GM13976 (cell line): Measurements from ENCODE around the gene PPP3CB.

Experiments
- DNase-seq: peaks from one replicate; pipeline ENCODE4 v3.0.0; 2012; ENCODE audit warnings: low spot score
- in situ Hi-C: fragments of 300-500 bp; cut with MboI; formaldehyde crosslinking; loops from one replicate; pipeline ENCODE4 v1.12.0; 2022; ENCODE audit warnings: low sequenced_read_pairs, mixed read lengths, inconsistent platforms; ENCODE audit not compliant: unreplicated experiment
- TF ChIP-seq, protein P1 (sequence below): IDR thresholded peaks from 2 replicates; pipeline ENCODE4 v1.5.1; 2012; ENCODE audit warnings: borderline replicate concordance, mild to moderate bottlenecking; ENCODE audit not compliant: insufficient read depth; ENCODE audit errors: extremely low read depth, missing control alignments, control extremely low read depth

Gene PPP3CB

DNA sequence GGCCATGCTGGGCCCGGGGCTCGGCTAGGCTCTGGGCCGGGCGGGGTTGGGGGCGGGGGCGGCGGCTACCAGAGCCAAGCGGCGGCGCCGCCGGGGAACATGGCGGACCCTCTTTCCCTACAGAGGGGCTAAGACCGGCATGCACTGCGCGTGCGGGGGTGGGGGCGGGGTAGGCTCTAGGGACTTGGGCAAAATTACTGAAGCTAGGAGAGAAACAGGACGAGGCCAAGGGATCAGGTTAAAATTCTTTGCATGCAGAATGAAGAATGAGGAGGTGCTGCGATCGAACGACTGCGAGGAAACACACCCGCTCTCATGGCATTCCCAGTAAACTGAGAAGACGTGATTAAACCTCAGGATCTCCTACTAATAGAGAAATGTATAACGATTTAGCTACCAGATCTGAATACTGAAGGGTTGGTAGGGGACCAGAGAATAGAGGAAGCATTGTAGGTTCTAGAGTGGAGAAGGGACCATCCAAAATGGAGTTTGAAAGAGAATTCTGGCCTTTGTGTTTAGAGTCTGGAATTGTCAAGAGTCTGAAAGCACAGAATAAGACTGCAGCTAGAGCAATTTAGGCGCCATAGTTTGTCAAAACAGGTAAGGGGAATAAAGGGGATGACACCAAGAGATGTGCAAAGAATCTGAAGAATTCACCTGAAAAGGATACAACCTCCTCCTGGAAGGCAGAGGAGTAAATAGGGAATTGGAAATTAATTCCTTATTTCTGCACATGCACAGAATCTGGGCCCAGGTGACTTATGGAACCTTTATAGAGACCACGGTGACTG lies at the start of gene PPP3CB:
Gene PPP3CB (minus strand): TSS at position 141 of the 791 bp plus-strand sequence. CDS start 135 bp downstream, at position 6.
- TF ChIP-seq, protein P1, sequence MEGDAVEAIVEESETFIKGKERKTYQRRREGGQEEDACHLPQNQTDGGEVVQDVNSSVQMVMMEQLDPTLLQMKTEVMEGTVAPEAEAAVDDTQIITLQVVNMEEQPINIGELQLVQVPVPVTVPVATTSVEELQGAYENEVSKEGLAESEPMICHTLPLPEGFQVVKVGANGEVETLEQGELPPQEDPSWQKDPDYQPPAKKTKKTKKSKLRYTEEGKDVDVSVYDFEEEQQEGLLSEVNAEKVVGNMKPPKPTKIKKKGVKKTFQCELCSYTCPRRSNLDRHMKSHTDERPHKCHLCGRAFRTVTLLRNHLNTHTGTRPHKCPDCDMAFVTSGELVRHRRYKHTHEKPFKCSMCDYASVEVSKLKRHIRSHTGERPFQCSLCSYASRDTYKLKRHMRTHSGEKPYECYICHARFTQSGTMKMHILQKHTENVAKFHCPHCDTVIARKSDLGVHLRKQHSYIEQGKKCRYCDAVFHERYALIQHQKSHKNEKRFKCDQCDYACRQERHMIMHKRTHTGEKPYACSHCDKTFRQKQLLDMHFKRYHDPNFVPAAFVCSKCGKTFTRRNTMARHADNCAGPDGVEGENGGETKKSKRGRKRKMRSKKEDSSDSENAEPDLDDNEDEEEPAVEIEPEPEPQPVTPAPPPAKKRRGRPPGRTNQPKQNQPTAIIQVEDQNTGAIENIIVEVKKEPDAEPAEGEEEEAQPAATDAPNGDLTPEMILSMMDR: no peak
- in situ Hi-C loops: no loop called here
- DNase-seq: peak; percentile 90

DNA sequence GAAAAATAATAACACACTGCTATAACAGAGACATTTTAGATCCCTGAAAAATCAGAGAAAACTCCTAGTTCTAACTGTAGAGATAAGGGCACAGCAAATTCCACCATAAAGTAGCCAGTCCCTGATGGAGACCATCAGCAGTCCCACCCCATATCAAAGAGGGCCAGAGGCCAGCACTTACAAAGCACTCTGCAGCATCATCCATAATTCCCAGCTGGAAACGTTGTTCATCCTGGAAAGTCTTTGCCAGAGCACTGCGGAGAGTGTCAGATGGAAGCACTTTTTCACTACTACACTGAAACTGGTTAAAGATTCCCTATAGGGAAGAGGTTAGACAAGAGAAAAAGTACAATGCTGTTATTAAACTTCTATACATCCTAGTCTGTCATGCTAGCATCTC lies 49.5 kb upstream of the PPP3CB start:
- TF ChIP-seq, protein P1: no peak
- no peak for DNase-seq
- in situ Hi-C loops: no loop called here

DNA sequence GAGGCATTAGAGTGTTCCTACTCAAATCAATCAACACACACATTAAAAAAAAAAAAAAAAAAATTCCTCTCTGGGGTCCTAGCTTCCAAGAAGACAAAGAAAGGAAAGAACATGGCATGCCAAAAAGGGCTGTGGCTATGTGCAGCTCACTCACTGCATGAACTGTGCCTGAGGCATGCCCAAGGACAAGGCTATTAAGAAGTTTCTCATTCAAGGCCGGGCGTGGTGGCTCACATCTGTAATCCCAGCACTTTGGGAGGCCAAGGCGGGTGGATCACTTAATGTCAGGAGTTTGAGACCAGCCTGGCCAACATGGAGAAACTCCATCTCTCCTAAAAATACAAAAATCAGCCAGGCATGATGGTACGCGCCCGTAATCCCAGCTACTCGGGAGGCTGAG lies 41.9 kb upstream of the PPP3CB start:
- in situ Hi-C loops: no loop called here
- TF ChIP-seq, protein P1: no peak
- no peak for DNase-seq

GRCh38 chr10:73537288-73537687 lies 41.5 kb upstream of the PPP3CB start:
- DNase-seq: no peak
- TF ChIP-seq, protein P1: no peak
- in situ Hi-C loops: no loop called here

GRCh38 chr10:73534857-73535256 lies 39.0 kb upstream of the PPP3CB start:
- in situ Hi-C loops: no loop called here
- no peak for DNase-seq
- TF ChIP-seq, protein P1: no peak

DNA sequence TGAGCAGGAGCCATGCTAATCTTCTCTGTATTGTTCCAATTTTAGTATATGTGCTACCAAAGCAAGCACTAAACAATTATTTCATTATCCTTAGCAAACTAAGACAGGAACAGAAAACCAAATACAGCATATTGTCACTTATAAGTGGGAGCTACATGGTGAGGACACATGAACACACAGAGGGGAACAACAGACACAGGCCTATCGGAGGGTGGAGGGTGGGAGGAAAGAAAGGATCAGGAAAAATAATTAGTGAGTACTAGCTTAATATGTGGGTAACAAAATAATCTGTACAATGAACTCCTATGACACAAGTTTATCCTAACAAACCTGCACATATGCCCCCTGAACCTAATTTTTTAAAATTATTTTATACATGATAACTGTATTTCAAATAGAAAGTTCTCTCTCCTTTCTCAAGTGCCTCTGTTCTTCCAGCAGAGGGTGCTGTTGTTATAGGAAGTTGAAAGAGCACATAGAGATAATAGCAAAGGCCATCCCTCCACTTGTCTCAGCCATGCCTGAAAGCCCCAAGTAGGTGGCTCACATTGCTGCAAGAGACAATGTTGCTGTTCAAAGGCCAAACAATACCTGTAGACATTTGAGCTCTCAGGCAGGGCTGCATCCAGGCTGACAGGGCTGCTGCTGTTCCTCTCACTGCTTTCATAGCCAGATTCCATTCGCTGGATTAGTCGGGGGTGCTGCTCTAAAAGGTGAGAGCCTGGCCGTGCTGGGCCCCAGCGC lies 33.4 kb upstream of the PPP3CB start:
- in situ Hi-C loops: loop anchor here (5.0 kb wide), 1 partner anchor 113 kb away; the partner anchor contains the start of gene MYOZ1

More for the DNA sequence above, 33.4 kb upstream of the PPP3CB start:
- TF ChIP-seq, protein P1: peak; percentile 42
- peak; percentile 82 for DNase-seq
